GM06990 (cell line): Measurements from ENCODE around the gene TAGAP.

ENCODE experiments used
- DNase-seq: peaks from one replicate; pipeline ENCODE4 v3.0.0-alpha.2; 2011; ENCODE audit not compliant: insufficient read length; ENCODE audit errors: extremely low read depth
- H3K27me3 ChIP-seq: replicated peaks from 2 replicates; pipeline ENCODE4 v1.6.0; 2011; ENCODE audit warnings: low read length; ENCODE audit not compliant: control insufficient read depth, insufficient read depth
- H3K36me3 ChIP-seq: 2 replicates; pipeline ENCODE4 v1.5.1; 2011; ENCODE audit warnings: low read length; ENCODE audit not compliant: control insufficient read depth, insufficient read depth
- H3K4me3 ChIP-seq: replicated peaks from 2 replicates; pipeline ENCODE4 v1.5.1; 2011; ENCODE audit warnings: low read depth, mild to moderate bottlenecking, control low read depth, low read length
- TF ChIP-seq, protein P1 (sequence below): IDR thresholded peaks from 2 replicates; pipeline ENCODE4 v1.5.1; 2011; ENCODE audit warnings: low read length, control low read depth, mild to moderate bottlenecking, inconsistent platforms; ENCODE audit not compliant: insufficient read depth, poor library complexity, severe bottlenecking

The TAGAP gene

GRCh38 chr6:159023893-159024292 lies 20.9 kb downstream of the TAGAP start:
- DNase-seq: no peak
- H3K27me3 ChIP-seq: no peaks in the 10 kb centered on the region
- no peaks in the 10 kb centered on the region for H3K36me3 ChIP-seq
- TF ChIP-seq, protein P1, sequence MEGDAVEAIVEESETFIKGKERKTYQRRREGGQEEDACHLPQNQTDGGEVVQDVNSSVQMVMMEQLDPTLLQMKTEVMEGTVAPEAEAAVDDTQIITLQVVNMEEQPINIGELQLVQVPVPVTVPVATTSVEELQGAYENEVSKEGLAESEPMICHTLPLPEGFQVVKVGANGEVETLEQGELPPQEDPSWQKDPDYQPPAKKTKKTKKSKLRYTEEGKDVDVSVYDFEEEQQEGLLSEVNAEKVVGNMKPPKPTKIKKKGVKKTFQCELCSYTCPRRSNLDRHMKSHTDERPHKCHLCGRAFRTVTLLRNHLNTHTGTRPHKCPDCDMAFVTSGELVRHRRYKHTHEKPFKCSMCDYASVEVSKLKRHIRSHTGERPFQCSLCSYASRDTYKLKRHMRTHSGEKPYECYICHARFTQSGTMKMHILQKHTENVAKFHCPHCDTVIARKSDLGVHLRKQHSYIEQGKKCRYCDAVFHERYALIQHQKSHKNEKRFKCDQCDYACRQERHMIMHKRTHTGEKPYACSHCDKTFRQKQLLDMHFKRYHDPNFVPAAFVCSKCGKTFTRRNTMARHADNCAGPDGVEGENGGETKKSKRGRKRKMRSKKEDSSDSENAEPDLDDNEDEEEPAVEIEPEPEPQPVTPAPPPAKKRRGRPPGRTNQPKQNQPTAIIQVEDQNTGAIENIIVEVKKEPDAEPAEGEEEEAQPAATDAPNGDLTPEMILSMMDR: no peak
- H3K4me3 ChIP-seq: no peak overlapping the region

GRCh38 chr6:159020011-159020410 lies 24.8 kb downstream of the TAGAP start:
- H3K36me3 ChIP-seq: no peaks in the 10 kb centered on the region
- H3K27me3 ChIP-seq: no peaks in the 10 kb centered on the region
- no peak for DNase-seq
- H3K4me3 ChIP-seq: no peak overlapping the region
- TF ChIP-seq, protein P1: no peak

GRCh38 chr6:159017757-159018559 lies 26.8 kb downstream of the TAGAP start:
- H3K4me3 ChIP-seq: no peak overlapping the region
- peak; percentile 18 for DNase-seq

DNA sequence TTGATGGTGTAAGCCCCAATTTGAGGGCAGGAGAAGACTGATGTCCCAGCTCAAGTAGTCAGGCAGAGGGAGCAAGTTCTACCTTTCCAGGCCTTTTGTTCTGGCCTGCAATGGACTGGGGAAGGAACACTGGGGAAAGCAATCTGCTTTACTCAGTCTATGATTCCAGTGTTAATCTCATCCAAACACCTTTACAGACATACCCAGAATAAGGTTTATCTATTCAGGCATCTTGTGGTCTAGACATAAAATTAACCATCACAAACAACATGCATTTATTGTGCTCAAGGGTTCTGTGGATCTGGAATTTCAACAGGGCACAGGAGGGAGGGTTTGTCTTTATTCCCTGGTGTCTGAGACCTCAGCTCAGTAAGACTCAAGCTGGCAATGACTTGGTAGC lies 30.4 kb downstream of the TAGAP start:
- TF ChIP-seq, protein P1: no peak
- Histone ChIP-seq H3K4me3 (no peak overlapping the region), H3K36me3 (no peaks in the 10 kb centered on the region), H3K27me3 (no peaks in the 10 kb centered on the region)
- DNase-seq: no peak

More at GRCh38 chr6:159017757-159018559, 26.8 kb downstream of the TAGAP start:
- Histone ChIP-seq H3K36me3 (no peaks in the 10 kb centered on the region), H3K27me3 (no peaks in the 10 kb centered on the region)
- TF ChIP-seq, protein P1: no peak

DNA sequence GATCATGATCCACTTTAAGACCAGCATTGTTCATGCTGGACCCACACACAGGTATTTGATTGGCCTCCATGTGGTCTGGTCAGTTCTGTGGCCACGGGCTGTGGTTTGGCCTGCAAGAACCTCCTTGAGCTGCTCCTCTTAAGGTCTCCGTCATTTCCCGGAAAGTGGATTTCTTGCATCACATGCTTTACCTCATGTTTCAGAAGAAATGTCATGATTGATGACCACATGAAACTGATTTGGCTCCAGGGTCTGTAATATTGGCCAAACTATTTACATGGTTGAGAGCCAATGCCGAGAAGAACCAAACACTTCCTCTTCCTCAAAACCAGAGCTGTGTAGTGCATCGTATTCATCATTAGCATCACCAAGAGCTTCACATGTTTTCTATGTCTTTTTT lies 31.6 kb downstream of the TAGAP start:
- TF ChIP-seq, protein P1: no peak
- Histone ChIP-seq H3K4me3 (no peak overlapping the region), H3K27me3 (no peaks in the 10 kb centered on the region), H3K36me3 (no peaks in the 10 kb centered on the region)
- no peak for DNase-seq
